Measurements from ENCODE around the gene ZNF488.

Gene ZNF488

DNA sequence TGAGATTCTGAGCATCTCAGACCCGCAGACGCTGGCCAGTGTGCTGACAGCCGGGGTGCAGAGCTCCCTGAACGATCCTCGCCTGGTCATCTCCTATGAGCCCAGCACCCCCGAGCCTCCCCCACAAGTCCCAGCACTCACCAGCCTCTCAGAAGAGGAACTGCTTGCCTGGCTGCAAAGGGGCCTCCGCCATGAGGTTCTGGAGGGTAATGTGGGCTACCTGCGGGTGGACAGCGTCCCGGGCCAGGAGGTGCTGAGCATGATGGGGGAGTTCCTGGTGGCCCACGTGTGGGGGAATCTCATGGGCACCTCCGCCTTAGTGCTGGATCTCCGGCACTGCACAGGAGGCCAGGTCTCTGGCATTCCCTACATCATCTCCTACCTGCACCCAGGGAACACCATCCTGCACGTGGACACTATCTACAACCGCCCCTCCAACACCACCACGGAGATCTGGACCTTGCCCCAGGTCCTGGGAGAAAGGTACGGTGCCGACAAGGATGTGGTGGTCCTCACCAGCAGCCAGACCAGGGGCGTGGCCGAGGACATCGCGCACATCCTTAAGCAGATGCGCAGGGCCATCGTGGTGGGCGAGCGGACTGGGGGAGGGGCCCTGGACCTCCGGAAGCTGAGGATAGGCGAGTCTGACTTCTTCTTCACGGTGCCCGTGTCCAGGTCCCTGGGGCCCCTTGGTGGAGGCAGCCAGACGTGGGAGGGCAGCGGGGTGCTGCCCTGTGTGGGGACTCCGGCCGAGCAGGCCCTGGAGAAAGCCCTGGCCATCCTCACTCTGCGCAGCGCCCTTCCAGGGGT, 35.2 kb downstream of the ZNF488 start:
- no peak for DNase-seq (ENCODE audit: low spot score)

DNA sequence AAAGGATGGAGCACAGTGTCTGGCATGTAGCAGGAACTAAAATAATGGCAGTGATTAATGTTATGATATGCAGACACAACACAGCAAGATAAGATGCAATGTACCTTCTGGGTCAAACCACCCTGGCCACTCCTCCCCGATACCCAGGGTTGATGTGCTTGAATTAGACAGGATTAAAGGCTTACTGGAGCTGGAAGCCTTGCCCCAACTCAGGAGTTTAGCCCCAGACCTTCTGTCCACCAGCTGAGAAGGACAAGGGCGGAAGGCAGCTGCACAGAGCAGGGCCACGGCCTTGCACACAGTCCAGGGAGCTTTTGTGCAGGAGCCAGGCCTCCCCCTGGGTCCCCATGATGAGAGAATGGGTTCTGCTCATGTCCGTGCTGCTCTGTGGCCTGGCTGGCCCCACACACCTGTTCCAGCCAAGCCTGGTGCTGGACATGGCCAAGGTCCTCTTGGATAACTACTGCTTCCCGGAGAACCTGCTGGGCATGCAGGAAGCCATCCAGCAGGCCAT, 35.9 kb downstream of the ZNF488 start, which contains the start of gene RBP3:
RBP3 (plus strand) TSS at position 226 of the 514 bp plus-strand sequence; CDS start at position 348, 122 bp downstream.
- no peak for DNase-seq (ENCODE audit: low spot score)

DNA sequence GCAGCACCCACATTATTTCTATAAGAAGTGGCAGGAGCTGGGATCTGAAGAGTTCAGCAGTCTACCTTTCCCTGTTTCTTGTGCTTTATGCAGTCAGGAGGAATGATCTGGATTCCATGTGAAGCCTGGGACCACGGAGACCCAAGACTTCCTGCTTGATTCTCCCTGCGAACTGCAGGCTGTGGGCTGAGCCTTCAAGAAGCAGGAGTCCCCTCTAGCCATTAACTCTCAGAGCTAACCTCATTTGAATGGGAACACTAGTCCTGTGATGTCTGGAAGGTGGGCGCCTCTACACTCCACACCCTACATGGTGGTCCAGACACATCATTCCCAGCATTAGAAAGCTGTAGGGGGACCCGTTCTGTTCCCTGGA, 36.8 kb downstream of the ZNF488 start:
- DNase-seq (ENCODE audit: low spot score): no peak

DNA sequence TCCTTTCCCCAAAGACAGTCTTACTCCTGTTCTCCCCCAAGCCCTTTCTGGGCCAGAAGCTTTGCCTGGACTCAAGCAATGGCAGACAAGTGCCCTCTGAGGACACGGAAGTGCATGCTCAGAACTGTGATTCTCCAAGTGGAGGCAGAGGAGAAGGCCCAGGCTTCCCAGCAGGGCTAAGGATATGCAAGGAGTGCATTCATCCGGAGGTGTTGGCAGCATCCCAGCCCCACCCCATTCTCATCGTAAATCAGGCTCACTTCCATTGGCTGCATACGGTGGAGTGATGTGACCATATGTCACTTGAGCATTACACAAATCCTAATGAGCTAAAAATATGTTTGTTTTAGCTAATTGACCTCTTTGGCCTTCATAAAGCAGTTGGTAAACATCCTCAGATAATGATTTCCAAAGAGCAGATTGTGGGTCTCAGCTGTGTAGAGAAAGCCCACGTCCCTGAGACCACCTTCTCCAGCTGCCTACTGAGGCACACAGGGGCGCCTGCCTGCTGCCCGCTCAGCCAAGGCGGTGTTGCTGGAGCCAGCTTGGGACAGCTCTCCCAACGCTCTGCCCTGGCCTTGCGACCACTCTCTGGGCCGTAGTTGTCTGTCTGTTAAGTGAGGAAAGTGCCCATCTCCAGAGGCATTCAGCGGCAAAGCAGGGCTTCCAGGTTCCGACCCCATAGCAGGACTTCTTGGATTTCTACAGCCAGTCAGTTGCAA, 37.4 kb downstream of the ZNF488 start:
- no peak for DNase-seq (ENCODE audit: low spot score)

DNA sequence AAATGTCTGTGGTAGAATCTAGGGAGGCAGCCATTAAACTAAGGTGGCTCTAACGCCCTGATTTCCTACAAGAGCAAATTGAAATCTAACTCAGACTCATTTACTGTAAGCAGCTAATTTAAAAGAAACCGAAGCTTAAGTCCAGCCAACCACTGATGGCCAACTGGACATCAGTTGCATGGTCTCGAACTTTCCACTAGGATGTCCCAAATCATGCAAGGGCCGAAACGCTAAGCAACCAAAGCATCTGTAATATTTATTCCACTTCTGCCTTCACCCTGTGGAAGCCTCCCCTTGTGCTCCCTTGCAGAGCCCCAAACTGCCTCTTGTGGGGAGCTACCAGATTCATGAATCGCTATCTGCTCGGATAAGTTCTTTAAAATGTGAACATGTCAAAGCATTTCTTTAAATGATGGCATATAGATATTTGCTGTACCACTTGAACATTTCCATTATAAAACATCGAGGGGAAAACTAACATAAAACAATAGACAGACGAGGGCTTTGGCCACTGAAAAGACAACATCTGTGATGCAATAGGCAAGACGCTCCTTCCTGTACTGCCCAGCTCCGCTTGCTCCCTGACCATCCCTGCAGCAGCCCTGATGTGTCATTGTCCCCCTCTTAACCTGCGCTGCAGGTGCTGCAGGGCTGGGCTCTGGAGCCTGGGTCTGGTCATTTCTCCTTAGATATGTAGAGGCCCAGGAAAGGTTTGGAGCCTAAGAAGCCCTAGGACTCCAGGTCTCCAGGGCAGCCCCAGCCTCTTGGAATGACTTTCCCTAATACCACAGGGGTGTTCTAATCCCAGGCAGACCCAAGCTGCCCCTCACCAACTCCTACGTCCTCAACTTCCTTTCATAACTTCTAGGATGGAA, 38.9 kb downstream of the ZNF488 start:
- DNase-seq (ENCODE audit: low spot score): no peak

DNA sequence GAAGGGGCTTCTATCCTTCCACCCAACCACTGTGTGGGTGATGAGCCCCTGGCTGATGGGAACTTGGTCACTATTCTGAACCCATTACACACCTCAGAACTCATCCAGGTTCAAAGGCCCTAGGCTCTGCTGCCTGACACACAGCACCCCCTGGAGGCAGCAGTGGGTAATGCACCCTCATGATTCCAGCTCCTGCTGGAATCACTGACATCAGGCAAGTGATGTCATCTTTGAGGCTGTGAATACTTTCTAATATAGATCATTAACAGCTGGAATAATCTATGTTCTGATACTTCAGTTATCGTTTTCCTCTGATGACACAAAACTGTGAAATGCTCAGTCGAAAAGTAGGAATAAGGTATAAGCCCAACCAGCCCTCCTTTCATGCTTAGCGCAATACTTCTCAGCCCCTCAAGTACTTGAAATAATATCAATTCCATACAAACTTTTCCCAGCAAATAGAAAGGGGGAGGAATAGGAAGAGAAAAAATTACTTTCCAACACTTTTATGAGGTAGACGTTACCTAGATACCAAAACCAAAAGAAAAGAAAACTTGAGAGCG, 43.4 kb downstream of the ZNF488 start:
- peak; percentile 67 for DNase-seq (ENCODE audit: low spot score)

DNA sequence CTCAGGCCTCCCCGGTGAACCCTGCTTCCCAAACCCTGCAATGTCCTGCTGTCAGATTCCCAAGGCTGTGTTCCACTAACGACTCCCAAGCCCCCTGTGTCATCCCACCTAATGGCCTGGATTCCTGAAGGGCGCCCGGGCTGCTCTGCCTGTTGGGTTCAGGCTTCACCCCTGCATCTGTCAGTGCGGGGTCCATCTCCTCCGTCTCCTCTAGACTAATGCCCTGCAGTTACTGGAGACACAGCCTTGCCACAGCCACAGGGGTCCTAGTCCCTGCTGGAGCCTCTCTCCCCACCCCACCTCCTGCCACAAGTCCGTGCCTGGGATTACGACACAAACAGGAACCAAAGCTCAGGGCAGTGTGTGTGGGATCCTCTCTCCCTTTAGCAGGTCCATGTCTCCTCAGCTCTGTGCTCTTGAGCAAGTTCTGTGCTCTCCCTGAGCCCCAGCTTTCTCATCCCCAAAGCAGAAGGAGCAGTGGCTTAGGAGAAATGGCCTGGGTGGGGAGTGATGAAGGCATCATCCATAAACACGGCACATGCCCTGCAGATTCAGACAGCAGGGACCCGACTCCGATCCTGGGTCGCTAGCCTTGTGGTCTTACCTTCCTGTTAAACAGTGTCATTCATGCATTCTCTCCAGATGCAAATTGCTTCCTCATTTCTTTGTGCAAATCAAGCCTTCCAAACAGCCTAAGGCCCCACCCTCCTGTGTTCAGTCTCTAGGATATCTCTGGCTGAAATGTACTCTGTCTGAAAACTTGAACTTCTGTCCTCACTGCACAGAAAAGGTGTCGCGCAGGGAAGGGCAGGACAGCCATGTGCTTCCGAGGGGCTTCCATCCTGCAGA, 44.1 kb downstream of the ZNF488 start:
- no peak for DNase-seq (ENCODE audit: low spot score)

DNA sequence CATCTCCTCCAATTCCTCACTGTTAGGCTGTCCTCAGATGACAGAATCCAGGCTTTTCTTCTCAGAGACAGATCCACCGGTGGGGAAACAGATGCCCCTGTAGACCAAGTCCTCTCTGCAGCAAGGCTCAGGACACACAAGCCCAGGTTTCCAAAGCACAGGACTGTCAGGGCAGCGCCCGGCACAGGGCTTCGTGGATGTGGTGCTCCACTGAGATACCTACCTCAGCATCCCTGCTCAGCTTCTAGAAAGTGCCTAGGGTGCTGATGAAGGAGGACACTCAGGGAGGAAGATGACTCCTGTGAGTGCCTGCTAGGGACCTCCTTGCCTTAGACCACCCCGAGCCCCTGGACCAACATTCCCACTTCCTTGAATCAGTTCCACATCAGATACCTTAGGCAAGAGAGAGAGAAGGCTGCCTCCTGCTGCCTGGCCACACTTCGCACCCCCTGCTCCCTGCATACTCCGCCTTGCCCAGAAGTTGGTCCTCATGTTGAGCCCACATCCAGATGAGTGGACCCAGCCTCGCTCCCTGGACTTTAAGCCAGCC, 44.8 kb downstream of the ZNF488 start:
- DNase-seq (ENCODE audit: low spot score): no peak

DNA sequence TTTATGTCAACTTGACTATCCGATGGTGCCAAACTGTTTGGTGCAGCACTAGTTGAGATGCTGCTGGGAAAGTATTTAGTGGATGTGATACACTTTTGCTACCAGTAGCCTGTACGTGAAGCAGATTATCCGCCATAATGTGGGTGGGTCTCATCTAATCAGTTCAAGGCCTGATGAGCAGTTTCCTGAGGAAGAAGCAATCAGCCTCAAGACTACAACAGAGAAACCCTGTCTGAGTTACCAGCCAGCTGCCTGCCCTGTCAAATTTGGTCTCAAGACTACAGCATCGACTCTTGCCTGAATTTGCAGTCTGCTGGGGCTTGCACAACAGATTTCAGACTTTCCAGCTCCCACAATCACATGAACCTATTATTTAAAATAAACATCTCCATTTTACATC, 46.8 kb downstream of the ZNF488 start:
- DNase-seq (ENCODE audit: low spot score): peak; percentile 4

DNA sequence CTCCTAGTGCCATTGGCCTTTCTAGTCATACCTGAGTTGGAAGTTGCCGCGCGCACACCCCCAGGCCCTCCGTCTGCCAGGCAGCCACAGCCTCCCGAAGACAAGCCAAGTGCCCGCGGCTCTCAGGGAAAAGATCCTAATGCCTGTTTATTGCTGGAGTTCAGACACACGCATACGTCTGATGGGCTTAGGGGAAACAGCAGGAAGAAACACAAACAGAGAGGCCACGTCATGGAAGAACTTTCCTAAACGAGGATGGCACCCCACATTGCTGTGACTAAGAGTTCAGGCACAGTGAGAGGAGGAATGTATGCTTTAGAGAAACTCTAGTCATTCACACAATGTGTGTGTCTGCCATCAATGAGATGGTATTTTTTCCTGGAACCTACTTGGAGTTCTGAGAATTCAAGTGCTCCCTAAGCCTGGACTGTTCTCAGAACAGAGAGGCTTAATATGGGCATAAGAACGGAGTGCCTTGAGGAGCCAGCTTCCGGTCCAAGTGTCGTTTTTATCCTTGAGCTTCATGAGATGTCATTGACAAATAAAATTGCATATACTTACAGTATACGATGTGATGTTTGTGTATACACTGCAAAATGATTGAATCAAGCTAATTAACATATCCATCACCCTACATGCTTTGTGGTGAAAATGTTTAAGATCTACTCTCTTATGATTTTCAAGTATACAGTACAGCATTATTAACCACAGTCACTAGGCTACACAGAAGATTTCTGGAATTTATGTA, 47.5 kb downstream of the ZNF488 start:
- DNase-seq (ENCODE audit: low spot score): peak; percentile 49

DNA sequence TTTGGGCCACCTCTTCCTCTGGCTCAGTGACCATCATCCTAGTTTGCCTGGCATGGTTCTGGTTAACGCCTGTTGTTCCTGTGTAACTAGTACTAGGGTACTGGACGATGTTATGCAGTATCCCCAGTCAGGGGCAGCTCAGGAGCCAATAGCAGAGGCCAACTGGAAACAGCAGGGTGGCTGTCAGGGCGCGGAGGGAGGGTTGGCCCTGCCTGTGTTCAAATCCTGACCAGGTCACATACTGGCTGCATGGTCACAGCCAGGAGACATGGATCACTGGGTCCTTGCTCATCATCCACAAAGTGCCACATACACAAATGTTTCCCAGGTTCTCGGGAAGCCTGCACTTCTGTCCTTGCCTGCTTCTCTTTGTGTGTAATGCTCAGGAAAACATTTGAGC, 48.2 kb downstream of the ZNF488 start:
- DNase-seq (ENCODE audit: low spot score): no peak

DNA sequence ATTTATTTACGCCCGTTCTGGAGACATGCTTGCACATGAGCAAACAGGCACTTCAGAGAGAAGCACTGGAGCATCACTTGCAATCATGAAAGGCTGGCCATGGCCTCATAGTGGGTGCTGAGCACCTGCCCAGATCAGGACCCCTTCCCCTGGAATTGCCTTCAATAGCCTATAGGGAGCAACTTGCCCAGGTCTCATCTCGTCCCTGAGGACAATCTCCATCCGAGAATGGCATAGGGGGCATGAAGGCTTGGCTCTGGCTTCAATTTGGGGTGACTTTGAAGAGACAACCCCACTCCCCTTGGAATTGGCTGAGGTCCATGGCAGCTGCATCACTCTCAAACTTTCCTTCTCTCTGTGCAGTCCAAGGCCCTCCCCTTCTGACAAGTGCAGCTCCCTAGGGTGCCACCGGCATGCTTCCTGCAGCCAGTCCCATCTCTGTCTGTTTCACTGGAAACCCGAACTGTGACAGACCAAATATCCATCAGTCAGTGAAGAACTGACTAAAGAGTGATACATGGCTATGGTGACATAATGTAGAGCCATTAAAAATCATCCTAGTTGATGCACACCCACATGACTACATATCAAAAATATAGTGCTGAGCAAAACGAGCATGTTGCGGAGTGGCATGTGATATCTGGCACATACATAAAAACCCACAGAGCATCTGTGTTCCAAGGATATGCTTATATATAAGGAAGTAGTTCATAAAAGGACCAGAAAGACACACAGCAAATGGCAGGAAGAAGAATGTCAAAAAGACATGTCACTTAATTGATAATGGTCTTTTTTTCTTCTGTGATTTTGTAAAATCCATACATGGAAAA, 49.4 kb downstream of the ZNF488 start:
- DNase-seq (ENCODE audit: low spot score): no peak

DNA sequence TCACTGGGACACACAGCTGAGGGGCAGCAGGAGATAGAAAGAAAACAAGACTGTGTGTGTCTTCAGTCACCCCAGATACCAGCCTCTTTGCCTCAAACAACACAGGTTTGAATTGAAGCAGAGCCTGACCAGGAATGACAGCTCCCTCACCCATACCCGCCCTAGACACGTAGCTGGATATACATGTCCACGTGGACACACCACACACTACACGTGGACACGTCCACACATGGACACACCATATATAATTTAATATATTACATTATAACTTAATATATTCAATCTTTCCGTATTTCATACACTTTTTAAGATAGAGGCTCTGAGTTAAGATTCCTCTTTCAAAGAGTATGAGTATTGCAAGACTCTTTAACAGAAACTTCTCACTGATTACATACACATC, 50.6 kb downstream of the ZNF488 start:
- no peak for DNase-seq (ENCODE audit: low spot score)

DNA sequence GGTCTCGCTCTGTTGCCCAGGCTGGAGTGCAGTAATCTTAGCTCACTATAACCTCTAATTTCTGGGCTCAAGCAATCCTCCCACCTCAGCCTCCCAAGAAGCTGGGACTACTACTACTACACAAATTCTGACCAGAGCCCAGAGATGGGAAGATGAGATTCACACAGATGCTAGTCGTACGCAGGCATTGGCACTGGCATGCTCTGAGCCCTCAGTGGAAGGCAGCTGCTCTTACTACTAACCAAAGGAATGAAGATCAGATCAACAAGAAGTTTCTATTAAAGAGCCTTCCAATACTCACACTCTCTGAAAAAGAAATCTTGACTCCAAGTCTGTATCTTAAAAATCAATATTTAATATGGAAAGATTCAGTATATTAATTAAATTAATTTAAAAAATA, 51.1 kb downstream of the ZNF488 start:
- DNase-seq (ENCODE audit: low spot score): no peak

DNA sequence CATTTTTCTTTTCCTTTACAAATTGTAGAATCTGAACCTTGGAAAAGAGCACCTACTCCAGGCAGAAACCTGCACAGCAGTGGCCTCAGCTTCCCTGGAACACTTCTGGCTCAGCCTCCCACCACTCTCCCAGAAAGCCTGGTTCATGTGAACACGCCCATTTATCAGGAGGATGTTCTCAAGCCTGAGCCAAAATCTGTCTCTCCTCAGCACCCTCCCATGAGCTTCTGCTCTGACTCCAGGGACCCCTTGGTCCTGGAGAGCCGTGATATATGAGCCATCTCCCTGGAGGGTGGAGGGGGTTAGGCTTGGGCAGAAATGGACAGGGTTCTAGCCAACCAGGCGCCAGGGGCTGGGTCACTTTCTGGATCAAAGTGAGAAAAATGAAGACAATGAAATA, 51.7 kb downstream of the ZNF488 start:
- DNase-seq (ENCODE audit: low spot score): no peak

DNA sequence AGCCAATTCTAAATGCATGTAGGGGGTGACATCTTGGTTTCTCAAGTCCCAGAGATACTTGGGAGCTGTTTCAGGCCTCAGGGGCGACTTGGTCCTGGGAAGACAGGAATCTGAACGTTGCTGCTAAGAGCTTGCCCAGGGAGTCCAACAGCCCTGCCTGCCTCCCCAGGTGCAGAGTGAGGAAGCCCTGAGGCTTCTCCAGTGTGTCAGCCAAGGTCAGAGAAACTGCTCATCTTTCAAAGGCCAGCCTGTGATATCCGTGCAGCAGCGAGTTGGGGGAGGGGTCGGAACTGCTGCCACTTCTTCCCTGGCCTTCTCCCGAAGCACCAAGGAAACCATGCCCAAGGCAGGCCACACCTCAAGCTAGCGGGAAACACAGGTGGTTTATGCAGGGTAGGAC, 52.1 kb downstream of the ZNF488 start:
- DNase-seq (ENCODE audit: low spot score): no peak

DNA sequence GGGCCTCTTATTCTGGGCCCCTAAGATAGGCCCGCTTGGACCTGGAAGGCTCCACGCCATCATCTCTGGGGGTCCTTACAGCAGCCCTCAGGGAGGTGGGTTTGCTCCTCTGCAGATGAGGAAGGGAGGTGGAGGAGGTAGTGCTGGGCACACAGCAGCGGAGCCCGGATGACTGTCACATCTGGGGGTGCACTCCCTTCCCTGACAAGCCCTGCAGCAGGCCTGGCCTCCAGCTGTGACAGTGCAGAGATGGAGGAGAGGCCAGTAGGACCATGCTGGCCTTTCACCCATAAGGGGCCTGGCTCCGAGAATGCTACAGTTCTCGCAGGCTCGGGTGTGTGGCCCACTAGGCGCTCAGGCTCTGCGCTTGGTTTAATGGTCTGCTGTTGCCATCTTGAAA, 52.6 kb downstream of the ZNF488 start:
- no peak for DNase-seq (ENCODE audit: low spot score)

DNA sequence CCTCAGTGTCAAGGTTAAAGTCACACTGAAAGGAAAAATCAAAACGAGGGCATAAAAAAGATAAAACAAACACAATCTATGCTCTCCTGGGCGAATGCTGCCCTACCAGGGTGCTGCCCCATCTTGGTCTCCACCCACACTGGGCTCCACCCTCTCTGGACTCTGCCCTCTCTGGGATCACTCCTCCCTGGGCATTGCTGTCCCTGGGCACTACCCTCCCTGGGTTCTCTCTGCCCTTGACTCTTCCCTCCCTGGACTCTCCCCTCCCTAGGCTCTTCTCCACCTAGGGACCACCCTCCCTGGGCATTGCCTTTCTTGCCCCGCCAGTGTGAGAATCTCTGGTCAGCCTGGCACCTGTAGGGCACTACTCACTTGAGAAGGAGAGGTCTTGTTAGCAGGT, 53.3 kb downstream of the ZNF488 start:
- no peak for DNase-seq (ENCODE audit: low spot score)

DNA sequence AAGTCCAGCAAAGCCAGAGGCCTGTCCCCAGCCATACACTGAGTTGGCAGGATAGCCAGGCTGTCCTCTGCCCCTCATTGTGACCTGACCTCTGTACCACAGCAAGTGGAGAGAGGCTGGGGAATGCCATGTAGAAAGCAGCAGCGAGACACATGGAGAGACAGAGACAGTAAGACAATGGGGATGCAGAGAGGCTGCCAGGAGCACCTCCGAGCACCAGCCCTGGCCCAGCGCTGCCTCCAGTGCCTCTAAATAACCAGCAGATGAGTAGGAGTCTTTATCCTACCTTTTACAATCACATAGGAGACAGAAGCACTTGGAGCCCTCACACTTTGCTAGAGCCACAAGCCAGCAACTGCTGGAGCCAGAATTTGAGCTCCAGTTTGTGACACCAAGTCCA, 53.7 kb downstream of the ZNF488 start:
- no peak for DNase-seq (ENCODE audit: low spot score)
